ENCODE data around the gene LRP8. TPM values are rescaled to one million over a fixed set of nuclear protein-coding genes. Genes with fewer than 3 reads are reported as not detected.
A peak's percentile ranks its signal among the peaks of the same experiment; 100 is the strongest.

LRP8 gene
- polyA plus RNA-seq, 2 of the 4 experiments (the other 2 are of a cell fraction), result 32.6 to 46.1 TPM

DNA sequence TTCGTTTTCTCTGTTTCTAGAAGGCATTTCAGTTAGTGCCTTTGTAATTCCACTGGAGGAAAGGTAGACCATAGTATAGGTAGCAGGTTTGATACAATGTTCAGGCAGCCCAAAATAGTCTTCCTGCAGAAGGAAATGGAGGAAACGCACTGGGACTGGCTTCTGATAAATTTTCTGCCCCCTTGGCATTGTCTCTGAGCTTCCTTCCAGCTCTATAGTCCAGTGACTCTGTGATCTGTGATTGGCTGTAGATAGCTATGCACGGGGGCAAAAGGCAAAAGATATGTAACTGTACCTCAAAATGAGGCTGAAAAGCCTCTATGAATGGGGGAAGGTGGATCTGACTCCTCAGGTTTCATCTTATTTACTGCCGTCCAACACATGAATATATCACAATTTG is 83.7 kb downstream of the LRP8 start:
- TF ChIP-seq PHF8 (IDR thresholded peaks at IDR 0.05; ENCODE audit: borderline replicate concordance, low read depth) (no peak), ZSCAN20 (CRISPR knock-in tag; IDR thresholded peaks at IDR 0.05) (no peak), SMC3 (IDR thresholded peaks at IDR 0.05) (no peak)
- TF ChIP-seq, protein P1, sequence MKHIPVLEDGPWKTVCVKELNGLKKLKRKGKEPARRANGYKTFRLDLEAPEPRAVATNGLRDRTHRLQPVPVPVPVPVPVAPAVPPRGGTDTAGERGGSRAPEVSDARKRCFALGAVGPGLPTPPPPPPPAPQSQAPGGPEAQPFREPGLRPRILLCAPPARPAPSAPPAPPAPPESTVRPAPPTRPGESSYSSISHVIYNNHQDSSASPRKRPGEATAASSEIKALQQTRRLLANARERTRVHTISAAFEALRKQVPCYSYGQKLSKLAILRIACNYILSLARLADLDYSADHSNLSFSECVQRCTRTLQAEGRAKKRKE (CRISPR knock-in tag; IDR thresholded peaks at IDR 0.05; ENCODE audit: low read depth), result no peak
- TF ChIP-seq, protein P2, sequence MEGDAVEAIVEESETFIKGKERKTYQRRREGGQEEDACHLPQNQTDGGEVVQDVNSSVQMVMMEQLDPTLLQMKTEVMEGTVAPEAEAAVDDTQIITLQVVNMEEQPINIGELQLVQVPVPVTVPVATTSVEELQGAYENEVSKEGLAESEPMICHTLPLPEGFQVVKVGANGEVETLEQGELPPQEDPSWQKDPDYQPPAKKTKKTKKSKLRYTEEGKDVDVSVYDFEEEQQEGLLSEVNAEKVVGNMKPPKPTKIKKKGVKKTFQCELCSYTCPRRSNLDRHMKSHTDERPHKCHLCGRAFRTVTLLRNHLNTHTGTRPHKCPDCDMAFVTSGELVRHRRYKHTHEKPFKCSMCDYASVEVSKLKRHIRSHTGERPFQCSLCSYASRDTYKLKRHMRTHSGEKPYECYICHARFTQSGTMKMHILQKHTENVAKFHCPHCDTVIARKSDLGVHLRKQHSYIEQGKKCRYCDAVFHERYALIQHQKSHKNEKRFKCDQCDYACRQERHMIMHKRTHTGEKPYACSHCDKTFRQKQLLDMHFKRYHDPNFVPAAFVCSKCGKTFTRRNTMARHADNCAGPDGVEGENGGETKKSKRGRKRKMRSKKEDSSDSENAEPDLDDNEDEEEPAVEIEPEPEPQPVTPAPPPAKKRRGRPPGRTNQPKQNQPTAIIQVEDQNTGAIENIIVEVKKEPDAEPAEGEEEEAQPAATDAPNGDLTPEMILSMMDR (IDR thresholded peaks at IDR 0.05), result no peak
- POLR2A ChIA-PET, result no interaction called here
- peaks cover 3% of the 10 kb centered on the region; the same call in 1 of the 3 replicates for H3K4me1 ChIP-seq
- no peak overlapping the region for H3K27ac ChIP-seq
- no peak for DNase-seq (ENCODE audit: low read depth in 1 of 2, low spot score in 1 of 2)
- H3K4me3 ChIP-seq, result no peak overlapping the region
- H3K9me3 ChIP-seq, result no peaks in the 10 kb centered on the region
- H3K4me2 ChIP-seq, result no peak overlapping the region
- CTCF ChIA-PET, result no interaction called here
- FAIRE-seq, result no peak
- WGBS (ENCODE audit: missing lambda C conversion rate), result 82% methylated on average over 4 of the region's 4 CpGs
- ATAC-seq, result no peak

DNA sequence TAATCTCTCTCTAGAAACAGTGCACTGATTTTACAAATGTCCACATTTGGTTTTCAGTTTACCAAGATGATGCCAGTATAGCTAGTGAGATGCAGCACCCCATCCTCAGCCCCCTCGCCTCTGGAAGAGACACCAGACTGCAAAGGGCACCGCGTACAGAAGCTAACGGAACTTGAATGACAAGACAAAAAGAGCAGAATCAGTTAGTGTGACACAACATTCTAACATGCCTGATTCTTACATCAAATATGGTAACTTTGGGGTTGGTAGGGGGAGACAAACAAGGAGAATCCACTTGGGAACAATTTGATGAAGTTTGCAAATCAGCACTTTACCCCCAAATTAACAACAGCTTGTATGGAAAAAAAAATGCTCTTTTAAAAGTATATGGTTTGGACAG is 85.5 kb downstream of the LRP8 start:
- POLR2A ChIA-PET, result no interaction called here
- Histone ChIP-seq H3K27ac (no peak overlapping the region), H3K4me3 (no peak overlapping the region), H3K4me1 (peaks cover 6% of the 10 kb centered on the region; the same call in 1 of the 3 replicates), H3K9me3 (no peaks in the 10 kb centered on the region), H3K4me2 (no peak overlapping the region)
- no peak for ATAC-seq
- no peak for FAIRE-seq
- no peak for TF ChIP-seq JUNB (IDR thresholded peaks at IDR 0.05)
- TF ChIP-seq CHD2 (IDR thresholded peaks at IDR 0.05; ENCODE audit: low read length, partially characterized antibody), result no peak
- TF ChIP-seq HEYL (CRISPR knock-in tag; IDR thresholded peaks at IDR 0.05), result no peak
- TF ChIP-seq TFCP2L1 (CRISPR knock-in tag; IDR thresholded peaks at IDR 0.05), result no peak
- no peak for TF ChIP-seq CEBPB (IDR thresholded peaks at IDR 0.05)
- TF ChIP-seq RAD21 (conservative IDR thresholded peaks at IDR 0.05 in 1 of 2, IDR thresholded peaks at IDR 0.05 in 1 of 2), result no peak
- TF ChIP-seq RARB (CRISPR knock-in tag; IDR thresholded peaks at IDR 0.05), result no peak
- no peak for DNase-seq (ENCODE audit: low read depth in 1 of 2, low spot score in 1 of 2)
- 86% methylated on average over 4 of the region's 4 CpGs for WGBS (ENCODE audit: missing lambda C conversion rate)
- CTCF ChIA-PET, result no interaction called here

DNA sequence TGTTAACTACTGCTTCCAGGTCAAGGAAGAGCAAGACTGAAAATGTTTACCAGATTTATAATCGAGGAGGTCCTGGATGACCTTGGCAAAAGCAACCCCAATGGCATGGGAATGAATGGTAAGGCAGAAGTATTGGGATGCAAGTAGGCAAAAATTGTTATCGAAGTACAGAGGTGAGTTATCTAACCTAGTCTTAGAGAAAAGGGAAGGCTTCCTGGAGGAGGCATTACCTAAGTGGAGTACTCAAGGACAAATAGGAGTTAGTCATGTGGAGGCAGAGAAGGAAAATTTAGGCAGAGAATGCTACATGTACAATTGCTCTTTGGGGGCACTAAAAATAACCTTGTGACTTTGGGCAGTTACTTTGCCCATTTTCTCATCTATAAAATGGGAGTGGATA is 86.0 kb downstream of the LRP8 start:
- Histone ChIP-seq H3K9me3 (no peaks in the 10 kb centered on the region), H3K4me3 (no peak overlapping the region), H3K4me2 (no peak overlapping the region), H3K27ac (no peak overlapping the region), H3K4me1 (peaks cover 11% of the 10 kb centered on the region; the same call in 2 of the 3 replicates)
- 68% methylated on average over 2 of the region's 2 CpGs for WGBS (ENCODE audit: missing lambda C conversion rate)
- POLR2A ChIA-PET, result no interaction called here
- TF ChIP-seq ZFP36 (IDR thresholded peaks at IDR 0.05; ENCODE audit: borderline replicate concordance, partially characterized antibody) (peak; percentile 37), SREBF2 (IDR thresholded peaks at IDR 0.05) (no peak)
- CTCF ChIA-PET, result no interaction called here
- no peak for ATAC-seq
- FAIRE-seq, result no peak
- no peak for DNase-seq (ENCODE audit: low read depth in 1 of 2, low spot score in 1 of 2)

DNA sequence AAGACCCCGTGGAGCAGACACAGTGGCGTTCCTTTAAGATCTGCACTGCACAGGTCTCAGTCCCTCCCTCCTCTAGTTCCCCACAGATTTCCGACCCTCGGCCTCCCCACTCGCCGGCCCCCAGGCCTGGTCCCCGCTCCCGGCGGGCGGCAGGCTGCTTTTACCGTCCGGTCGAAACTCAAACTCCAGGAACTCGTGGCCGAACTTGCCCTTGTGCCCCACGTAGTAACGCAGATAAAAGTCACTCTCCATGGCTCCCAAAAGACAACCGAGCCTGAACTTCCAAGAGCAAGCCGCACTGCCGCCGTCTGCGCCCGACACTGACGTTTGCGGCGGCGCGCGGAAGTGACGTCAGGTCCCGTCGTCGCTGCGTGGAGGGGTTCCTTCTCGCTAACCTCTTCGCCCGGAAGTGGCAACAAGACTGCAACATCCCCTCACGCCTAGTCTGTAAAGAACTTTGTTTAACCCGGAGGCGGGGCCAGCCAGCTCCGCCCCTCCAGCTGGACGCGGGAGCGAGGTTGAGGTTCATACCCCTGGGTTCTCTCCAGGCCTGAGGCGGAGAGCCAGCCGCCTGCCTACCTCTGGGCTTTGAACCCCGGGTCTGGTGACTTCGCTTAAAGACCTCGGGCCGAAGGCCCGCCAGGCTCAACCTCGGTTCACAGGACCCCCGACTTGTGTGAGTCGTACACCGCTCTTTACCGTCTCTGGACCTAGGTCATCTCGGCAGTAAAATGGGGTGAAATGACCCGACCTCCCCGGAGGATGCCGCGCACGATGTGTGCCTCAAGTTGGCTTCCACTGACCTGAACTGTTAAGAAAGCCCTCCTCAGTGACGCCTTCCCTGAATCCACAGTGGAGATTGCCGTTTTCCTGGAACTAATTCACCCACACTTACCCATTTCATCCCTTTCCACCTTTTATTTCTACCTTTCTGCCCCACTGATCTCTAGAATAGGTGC is 89.4 kb downstream of the LRP8 start, which contains the start of gene MAGOH:
Gene MAGOH (minus strand): TSS at position 322 of the 959 bp plus-strand sequence. CDS start 70 bp downstream, at position 252.
- CTCF ChIA-PET, result interaction anchor here (0.9 kb wide), 1 partner anchor 16 kb away, joined by 3 read pairs; no protein-coding TSS in a partner anchor
- H3K4me3 ChIP-seq, result peak within 1 kb of the TSS; percentile 81
- H3K27ac ChIP-seq, result peak within 1 kb of the TSS; percentile 91 to 93
- DNase-seq (ENCODE audit: low read depth in 1 of 2, low spot score in 1 of 2) (peak; percentile 92 to 93), ATAC-seq (peak; percentile 96 to 98), FAIRE-seq (no peak)
- no peaks in the 10 kb centered on the region for H3K9me3 ChIP-seq
- peak within 1 kb of the TSS; percentile 96 for H3K4me2 ChIP-seq
- POLR2A ChIA-PET, result interaction anchor here (0.6 to 1.4 kb wide), 4 partner anchors 10 to 155 kb away, joined by 3 to 5 read pairs (median 4); no protein-coding TSS in a partner anchor
- peaks cover 15% of the 10 kb centered on the region; the same call in 2 of the 3 replicates for H3K4me1 ChIP-seq
- WGBS (ENCODE audit: missing lambda C conversion rate), result 9% methylated on average over 44 of the region's 64 CpGs
- TF ChIP-seq, protein P3, sequence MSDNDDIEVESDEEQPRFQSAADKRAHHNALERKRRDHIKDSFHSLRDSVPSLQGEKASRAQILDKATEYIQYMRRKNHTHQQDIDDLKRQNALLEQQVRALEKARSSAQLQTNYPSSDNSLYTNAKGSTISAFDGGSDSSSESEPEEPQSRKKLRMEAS (IDR thresholded peaks at IDR 0.05), result peak; percentile 66
- peak; percentile 41 for TF ChIP-seq POLR2A (IDR thresholded peaks at IDR 0.05; ENCODE audit: low read length)
- TF ChIP-seq JUN (IDR thresholded peaks at IDR 0.05), result peak; percentile 25 to 68; a peak in 2 of 5 replicates
- peak; percentile 47 for TF ChIP-seq PHF8 (IDR thresholded peaks at IDR 0.05; ENCODE audit: borderline replicate concordance, low read depth)
- TF ChIP-seq, protein P4, sequence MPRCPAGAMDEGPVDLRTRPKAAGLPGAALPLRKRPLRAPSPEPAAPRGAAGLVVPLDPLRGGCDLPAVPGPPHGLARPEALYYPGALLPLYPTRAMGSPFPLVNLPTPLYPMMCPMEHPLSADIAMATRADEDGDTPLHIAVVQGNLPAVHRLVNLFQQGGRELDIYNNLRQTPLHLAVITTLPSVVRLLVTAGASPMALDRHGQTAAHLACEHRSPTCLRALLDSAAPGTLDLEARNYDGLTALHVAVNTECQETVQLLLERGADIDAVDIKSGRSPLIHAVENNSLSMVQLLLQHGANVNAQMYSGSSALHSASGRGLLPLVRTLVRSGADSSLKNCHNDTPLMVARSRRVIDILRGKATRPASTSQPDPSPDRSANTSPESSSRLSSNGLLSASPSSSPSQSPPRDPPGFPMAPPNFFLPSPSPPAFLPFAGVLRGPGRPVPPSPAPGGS (IDR thresholded peaks at IDR 0.05), result peak; percentile 66; the same call in 1 of the 3 replicates
- no peak for TF ChIP-seq CBX8 (IDR thresholded peaks at IDR 0.05)
- TF ChIP-seq FOSL2 (IDR thresholded peaks at IDR 0.05), result no peak
- TF ChIP-seq FOSL2 (CRISPR knock-in tag; IDR thresholded peaks at IDR 0.05), result 0 out of 2 replicates have a peak, but pooled peaks have one; percentile 4
- TF ChIP-seq, protein P5, sequence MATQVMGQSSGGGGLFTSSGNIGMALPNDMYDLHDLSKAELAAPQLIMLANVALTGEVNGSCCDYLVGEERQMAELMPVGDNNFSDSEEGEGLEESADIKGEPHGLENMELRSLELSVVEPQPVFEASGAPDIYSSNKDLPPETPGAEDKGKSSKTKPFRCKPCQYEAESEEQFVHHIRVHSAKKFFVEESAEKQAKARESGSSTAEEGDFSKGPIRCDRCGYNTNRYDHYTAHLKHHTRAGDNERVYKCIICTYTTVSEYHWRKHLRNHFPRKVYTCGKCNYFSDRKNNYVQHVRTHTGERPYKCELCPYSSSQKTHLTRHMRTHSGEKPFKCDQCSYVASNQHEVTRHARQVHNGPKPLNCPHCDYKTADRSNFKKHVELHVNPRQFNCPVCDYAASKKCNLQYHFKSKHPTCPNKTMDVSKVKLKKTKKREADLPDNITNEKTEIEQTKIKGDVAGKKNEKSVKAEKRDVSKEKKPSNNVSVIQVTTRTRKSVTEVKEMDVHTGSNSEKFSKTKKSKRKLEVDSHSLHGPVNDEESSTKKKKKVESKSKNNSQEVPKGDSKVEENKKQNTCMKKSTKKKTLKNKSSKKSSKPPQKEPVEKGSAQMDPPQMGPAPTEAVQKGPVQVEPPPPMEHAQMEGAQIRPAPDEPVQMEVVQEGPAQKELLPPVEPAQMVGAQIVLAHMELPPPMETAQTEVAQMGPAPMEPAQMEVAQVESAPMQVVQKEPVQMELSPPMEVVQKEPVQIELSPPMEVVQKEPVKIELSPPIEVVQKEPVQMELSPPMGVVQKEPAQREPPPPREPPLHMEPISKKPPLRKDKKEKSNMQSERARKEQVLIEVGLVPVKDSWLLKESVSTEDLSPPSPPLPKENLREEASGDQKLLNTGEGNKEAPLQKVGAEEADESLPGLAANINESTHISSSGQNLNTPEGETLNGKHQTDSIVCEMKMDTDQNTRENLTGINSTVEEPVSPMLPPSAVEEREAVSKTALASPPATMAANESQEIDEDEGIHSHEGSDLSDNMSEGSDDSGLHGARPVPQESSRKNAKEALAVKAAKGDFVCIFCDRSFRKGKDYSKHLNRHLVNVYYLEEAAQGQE (IDR thresholded peaks at IDR 0.05), result no peak
